Activated gamma-delta T cell treated with anti-CD3 and anti-CD28 coated beads, Interleukin-2, amount 50 U/mL, for 16 hours (primary cell): ENCODE results near the gene HHAT.
"Not testable (repeated sequence)": the region's sequence is repeated elsewhere in the genome, so short reads cannot be mapped to it uniquely, and the experiment has no call there.

Experiments
- DNase-seq: peaks from one replicate; pipeline ENCODE4 v3.0.0-alpha.2; 2020; ENCODE audit warnings: low read depth

HHAT gene

GRCh38 chr1:210647406-210648333, 319.0 kb downstream of the HHAT start:
- no peak for DNase-seq

- no peak for DNase-seq
Observed at GRCh38 chr1:210648588-210649269, 320.0 kb downstream of the HHAT start.

GRCh38 chr1:210650403-210650802, 321.7 kb downstream of the HHAT start:
- DNase-seq: no peak

GRCh38 chr1:210652329-210652954, 323.7 kb downstream of the HHAT start:
- DNase-seq: no peak

- no peak for DNase-seq
Observed at GRCh38 chr1:210653771-210654170, 325.1 kb downstream of the HHAT start.

GRCh38 chr1:210654176-210654981, 325.7 kb downstream of the HHAT start:
- no peak for DNase-seq

GRCh38 chr1:210655511-210655910, 326.8 kb downstream of the HHAT start:
- no peak for DNase-seq

GRCh38 chr1:210657806-210658205, 329.1 kb downstream of the HHAT start:
- DNase-seq: no peak

GRCh38 chr1:210661520-210661919, 332.8 kb downstream of the HHAT start:
- not testable (repeated sequence) for DNase-seq

GRCh38 chr1:210662291-210663050, 333.8 kb downstream of the HHAT start:
- no peak for DNase-seq

- DNase-seq: no peak
Observed at GRCh38 chr1:210663730-210664573, 335.2 kb downstream of the HHAT start.

- no peak for DNase-seq
Observed at GRCh38 chr1:210669951-210670350, 341.2 kb downstream of the HHAT start.

- DNase-seq: no peak
Observed at GRCh38 chr1:210674151-210674550, 345.4 kb downstream of the HHAT start.

- no peak for DNase-seq
Observed at GRCh38 chr1:210676539-210676938, 347.8 kb downstream of the HHAT start.

- DNase-seq: no peak
Observed at GRCh38 chr1:210677533-210677932, 348.8 kb downstream of the HHAT start.

- no peak for DNase-seq
Observed at GRCh38 chr1:210678306-210678705, 349.6 kb downstream of the HHAT start.

- DNase-seq: no peak
Observed at GRCh38 chr1:210681158-210681557, 352.5 kb downstream of the HHAT start.

- no peak for DNase-seq
Observed at GRCh38 chr1:210683403-210684047, 354.8 kb downstream of the HHAT start.

GRCh38 chr1:210684466-210685294, 356.0 kb downstream of the HHAT start:
- DNase-seq: no peak
